Neural progenitor cell (in vitro differentiated cells): ENCODE results near the gene IQCE.

ENCODE experiments used
- CTCF ChIP-seq: fragments of 200-600 bp; sonication (generic); IDR thresholded peaks from 2 replicates; pipeline ENCODE4 v1.5.1; 2017; ENCODE audit warnings: antibody characterized with exemption, mild to moderate bottlenecking
- EZH2 ChIP-seq: fragments of 200-600 bp; sonication (generic); IDR thresholded peaks from 2 replicates; pipeline ENCODE4 v1.6.1; 2017; ENCODE audit warnings: antibody characterized with exemption, mild to moderate bottlenecking, moderate library complexity

GRCh38 chr7:2651336-2651735 lies 92.6 kb downstream of the IQCE start:
- TF ChIP-seq CTCF = peak; percentile 32
- no peak for TF ChIP-seq EZH2
